RPMI7951 (cell line): ENCODE measurements around the gene ASB2. TPM values are rescaled to one million over a fixed set of nuclear protein-coding genes. Genes with fewer than 3 reads are reported as not detected.

ENCODE experiments used
- DNase-seq: peaks from one replicate; pipeline ENCODE4 v3.0.0-alpha.2; 2012; ENCODE audit warnings: low read depth
- total RNA-seq: library from RNA; depleted of rRNA; stranded (reverse); fragments of >200 nt; shearing (Covaris generic); gene quantifications from 2 replicates; pipeline ENCODE4 v1.2.3, GENCODE V29; 2014

ASB2 gene
- total RNA-seq, 1 experiment from 2014 or later, result 0.36 TPM

GRCh38 chr14:93960774-93961438, 15.5 kb downstream of the ASB2 start:
- no peak for DNase-seq

GRCh38 chr14:93960108-93960475, 16.3 kb downstream of the ASB2 start:
- DNase-seq, result no peak

GRCh38 chr14:93959239-93960107, 16.9 kb downstream of the ASB2 start:
- peak; percentile 98 for DNase-seq

- no peak for DNase-seq
These were observed 17.7 kb downstream of the ASB2 start for GRCh38 chr14:93958567-93959238.

GRCh38 chr14:93957751-93958566, 18.4 kb downstream of the ASB2 start:
- DNase-seq, result no peak

GRCh38 chr14:93957333-93957710, 19.0 kb downstream of the ASB2 start:
- no peak for DNase-seq

- peak; percentile 27 for DNase-seq
These were observed 19.6 kb downstream of the ASB2 start for GRCh38 chr14:93956514-93957332.

- DNase-seq, result no peak
These were observed 20.4 kb downstream of the ASB2 start for GRCh38 chr14:93955850-93956481.

- DNase-seq, result no peak
These were observed 21.2 kb downstream of the ASB2 start for GRCh38 chr14:93954900-93955849.

- no peak for DNase-seq
These were observed 21.9 kb downstream of the ASB2 start for GRCh38 chr14:93954516-93954830.

GRCh38 chr14:93953739-93954515, 22.4 kb downstream of the ASB2 start:
- no peak for DNase-seq

- DNase-seq, result no peak
These were observed 23.1 kb downstream of the ASB2 start for GRCh38 chr14:93953263-93953662.

- DNase-seq, result no peak
These were observed 23.5 kb downstream of the ASB2 start for GRCh38 chr14:93952829-93953228.

GRCh38 chr14:93951635-93952540, 24.5 kb downstream of the ASB2 start:
- DNase-seq, result no peak

- no peak for DNase-seq
These were observed 25.3 kb downstream of the ASB2 start for GRCh38 chr14:93950948-93951634.

GRCh38 chr14:93949511-93950075, 26.8 kb downstream of the ASB2 start:
- no peak for DNase-seq

GRCh38 chr14:93947282-93947681, 29.1 kb downstream of the ASB2 start:
- DNase-seq, result no peak
